Ectodermal cell (in vitro differentiated cells): ENCODE data around the gene GSS.

Experiments used
- H3K27ac ChIP-seq: 2 replicates; pipeline ENCODE4 v1.7.0; 2013; ENCODE audit warnings: mild to moderate bottlenecking, low read depth, low read length; ENCODE audit not compliant: insufficient read depth, poor library complexity, severe bottlenecking
- H3K27me3 ChIP-seq: 2 replicates; pipeline ENCODE4 v1.7.0; 2013; ENCODE audit warnings: mild to moderate bottlenecking, low read length; ENCODE audit not compliant: insufficient read depth, control insufficient read depth, poor library complexity, severe bottlenecking
- H3K36me3 ChIP-seq: one replicate; pipeline ENCODE4 v1.7.0; 2013; ENCODE audit warnings: low read length; ENCODE audit not compliant: control insufficient read depth, insufficient read depth
- H3K4me1 ChIP-seq: one replicate; pipeline ENCODE4 v1.7.0; 2013; ENCODE audit warnings: low read length; ENCODE audit not compliant: control insufficient read depth, insufficient read depth
- H3K4me3 ChIP-seq: 2 replicates; pipeline ENCODE4 v1.7.0; 2013; ENCODE audit warnings: low read depth, low read length, control low read depth; ENCODE audit not compliant: insufficient read depth
- H3K9me3 ChIP-seq: 2 replicates; pipeline ENCODE4 v1.7.0; 2013; ENCODE audit warnings: mild to moderate bottlenecking, low read length, moderate library complexity; ENCODE audit not compliant: control insufficient read depth
- WGBS, 2 experiments: methylation state at CpG; one replicate each; pipeline ENCODE4 v1.1.7; 2013; ENCODE audit warnings: missing lambda C conversion rate in 2 of 2; 5-methylcytosine and 5-hydroxymethylcytosine counted together

Gene GSS

DNA sequence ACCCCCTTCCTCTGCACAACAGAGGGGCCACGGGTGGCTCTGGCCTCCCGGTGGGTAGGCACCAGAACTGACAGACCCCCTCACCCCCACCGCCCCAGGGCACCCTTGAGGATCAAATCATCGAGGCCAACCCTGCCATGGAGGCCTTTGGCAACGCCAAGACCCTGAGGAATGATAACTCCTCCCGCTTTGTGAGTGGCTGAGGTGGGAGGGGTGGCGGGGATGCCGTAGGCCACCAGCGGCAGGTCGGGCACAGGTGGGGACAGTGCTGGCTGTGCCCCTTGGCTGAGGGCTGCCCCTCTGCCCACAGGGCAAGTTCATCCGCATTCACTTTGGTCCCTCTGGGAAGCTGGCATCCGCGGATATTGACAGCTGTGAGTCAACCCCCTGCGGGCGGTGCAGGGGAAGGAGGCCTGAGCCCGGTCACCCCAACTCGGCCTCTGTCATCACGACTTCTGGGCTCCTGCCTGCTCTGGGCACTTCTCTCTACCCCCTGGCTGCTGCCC, 29.2 kb upstream of the GSS start:
- Histone ChIP-seq H3K27ac (no peak overlapping the region), H3K27me3 (peaks cover 7% of the 10 kb centered on the region), H3K36me3 (no peaks in the 10 kb centered on the region), H3K4me1 (peaks cover 26% of the 10 kb centered on the region), H3K9me3 (no peaks in the 10 kb centered on the region), H3K4me3 (no peak overlapping the region)
- WGBS, 2 experiments, result 70 to 75% methylated on average over 18 of the region's 18 CpGs

DNA sequence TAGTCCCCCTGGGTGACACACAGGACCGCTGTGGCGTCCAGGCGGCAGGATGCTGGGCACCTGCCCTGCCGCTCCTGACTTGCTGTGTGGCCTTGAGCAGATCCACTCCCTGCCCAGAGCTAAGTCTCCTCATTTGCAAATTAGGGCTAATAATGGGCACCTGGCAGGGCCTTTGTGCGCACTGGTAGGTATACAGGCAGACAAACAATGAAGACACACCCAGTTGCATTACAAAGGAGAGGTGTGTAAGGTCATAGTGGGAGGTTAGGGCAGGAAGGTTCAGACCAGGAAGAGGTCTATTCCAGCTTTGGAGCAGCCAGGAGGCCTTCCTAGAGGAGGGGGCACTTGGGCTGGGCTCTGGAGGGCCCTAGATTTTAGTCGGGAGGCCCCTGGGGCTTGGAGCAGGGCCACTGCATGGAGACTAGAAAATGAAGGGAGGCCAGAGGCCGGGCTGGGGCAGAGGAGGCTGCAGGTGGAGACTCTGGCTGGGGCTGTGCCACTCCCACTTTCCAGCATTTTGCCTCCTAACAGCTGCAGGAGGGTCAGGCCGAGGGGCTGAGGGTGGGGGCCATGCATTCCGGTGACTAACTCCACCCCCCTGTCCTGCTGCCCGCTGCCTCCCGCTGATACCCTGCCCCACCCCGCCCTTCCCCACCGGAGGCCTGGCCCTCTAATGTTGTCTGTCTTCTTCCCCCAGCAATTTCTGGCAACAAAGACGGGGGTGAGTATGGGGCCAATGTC, 28.6 kb upstream of the GSS start:
- peaks cover 26% of the 10 kb centered on the region for H3K4me1 ChIP-seq
- no peaks in the 10 kb centered on the region for H3K9me3 ChIP-seq
- H3K27ac ChIP-seq, result no peak overlapping the region
- WGBS, 2 experiments, result 19% methylated on average over 14 of the region's 14 CpGs
- peaks cover 7% of the 10 kb centered on the region for H3K27me3 ChIP-seq
- no peaks in the 10 kb centered on the region for H3K36me3 ChIP-seq
- no peak overlapping the region for H3K4me3 ChIP-seq

DNA sequence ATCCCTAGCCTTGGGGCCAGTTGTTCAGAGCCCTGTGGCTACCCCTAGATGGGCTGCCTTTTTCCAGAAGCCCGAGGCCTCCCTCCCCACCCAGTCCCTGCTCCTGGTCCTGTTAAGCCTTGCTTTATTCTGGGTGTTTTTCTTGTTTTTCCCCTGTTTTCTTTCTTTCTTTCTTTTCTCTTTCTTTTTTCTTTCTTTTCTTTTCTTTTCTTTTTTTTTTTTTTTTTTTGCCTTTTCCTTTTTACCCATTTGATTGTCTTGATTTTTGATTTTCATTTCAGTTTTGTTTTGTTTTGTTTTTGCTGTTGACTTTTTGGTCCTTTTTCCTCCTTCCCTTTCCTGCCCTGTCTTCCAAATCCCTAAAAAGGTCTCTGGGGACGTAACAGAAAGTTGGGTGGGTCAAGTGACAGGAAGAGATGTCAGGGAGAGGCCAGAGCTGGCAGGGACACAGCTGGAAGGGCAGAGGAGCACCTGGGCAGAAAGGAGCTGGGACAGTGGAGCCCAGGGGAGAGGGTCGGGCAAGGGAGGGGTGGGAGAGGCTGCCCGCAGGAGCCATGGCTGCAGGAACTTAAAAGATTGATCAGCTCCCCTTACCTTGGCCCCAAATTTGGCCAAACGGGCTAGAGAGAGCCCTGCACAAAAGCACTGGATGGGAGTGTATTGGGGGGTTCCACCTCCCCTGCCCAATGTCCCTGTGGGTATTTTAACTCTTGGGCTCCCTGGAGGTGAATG, 27.6 kb upstream of the GSS start:
- Histone ChIP-seq H3K27ac (no peak overlapping the region), H3K4me1 (peaks cover 26% of the 10 kb centered on the region), H3K4me3 (no peak overlapping the region), H3K27me3 (peaks cover 7% of the 10 kb centered on the region), H3K36me3 (no peaks in the 10 kb centered on the region), H3K9me3 (no peaks in the 10 kb centered on the region)
- 42 to 53% methylated on average over 5 of the region's 5 CpGs for WGBS, 2 experiments

DNA sequence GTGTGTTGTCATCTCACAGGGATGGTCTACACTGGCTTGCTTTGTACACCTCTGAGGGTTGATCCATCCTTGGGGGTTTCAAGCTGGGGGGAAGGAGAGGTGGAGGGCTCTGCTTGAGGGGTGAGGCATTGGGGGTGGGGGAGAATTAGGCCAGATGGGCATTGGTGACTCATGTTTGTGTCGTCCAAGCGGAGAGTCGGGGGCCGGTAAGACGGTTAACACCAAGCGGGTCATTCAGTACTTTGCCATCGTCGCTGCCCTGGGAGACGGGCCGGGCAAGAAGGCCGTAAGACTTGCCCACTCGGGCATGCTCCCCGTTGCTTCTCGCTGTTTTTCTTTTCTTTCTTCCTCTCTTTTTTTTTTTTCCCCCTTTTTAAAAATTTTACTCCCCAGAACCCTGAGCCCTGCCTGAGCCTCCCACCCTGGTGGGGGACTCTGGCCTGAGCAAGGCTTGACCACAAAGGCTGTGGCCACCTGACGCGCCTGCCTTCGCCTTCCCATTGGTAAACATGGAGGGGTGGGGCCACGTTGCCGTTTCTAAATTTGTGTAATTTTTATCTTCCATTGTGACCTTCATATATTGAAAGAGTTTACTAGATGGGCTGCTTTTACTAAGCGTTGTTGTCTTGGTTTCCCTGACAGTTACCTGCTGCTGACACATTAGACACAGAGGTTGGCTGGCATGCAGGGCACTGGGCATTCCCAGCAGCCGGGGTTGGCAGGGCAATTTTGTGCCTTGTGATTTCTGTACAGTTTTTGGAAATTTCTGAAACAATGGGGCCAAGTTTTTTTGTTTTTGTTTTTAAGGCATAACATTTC, 26.9 kb upstream of the GSS start:
- WGBS, 2 experiments, result 93 to 95% methylated on average over 21 of the region's 21 CpGs
- H3K9me3 ChIP-seq, result no peaks in the 10 kb centered on the region
- no peak overlapping the region for H3K4me3 ChIP-seq
- peaks cover 26% of the 10 kb centered on the region for H3K4me1 ChIP-seq
- H3K27ac ChIP-seq, result no peak overlapping the region
- H3K36me3 ChIP-seq, result no peaks in the 10 kb centered on the region
- H3K27me3 ChIP-seq, result peaks cover 7% of the 10 kb centered on the region

DNA sequence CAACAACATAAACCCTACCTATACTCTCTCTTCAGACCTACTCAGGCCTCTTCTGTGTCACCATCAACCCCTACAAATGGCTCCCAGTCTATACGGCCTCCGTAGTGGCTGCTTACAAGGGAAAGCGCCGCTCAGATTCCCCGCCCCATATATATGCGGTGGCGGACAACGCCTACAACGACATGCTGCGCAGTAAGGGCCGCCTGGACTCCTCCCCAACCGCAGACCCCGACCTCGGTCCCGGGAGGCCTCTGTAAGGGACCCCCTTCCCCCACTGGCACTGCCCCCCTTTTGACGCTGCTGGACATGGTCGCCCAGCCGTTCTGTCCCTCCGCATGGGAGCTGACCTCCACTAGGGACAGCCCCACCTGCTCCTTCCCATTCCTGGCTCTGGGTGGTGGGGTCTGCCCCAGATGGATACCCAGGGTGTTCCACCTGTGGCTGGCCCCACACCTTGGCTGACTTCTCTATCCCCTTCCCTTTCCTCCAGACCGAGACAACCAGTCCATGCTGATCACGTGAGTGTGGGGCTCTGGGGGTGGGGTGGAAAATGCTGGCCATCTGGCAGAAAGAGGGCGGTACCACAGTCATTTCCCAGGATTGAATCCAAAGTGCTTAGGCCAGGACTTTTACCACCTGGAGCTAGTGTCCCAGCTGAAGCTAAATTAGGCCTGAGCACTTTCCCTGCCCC, 25.1 kb upstream of the GSS start:
- 89 to 91% methylated on average over 22 of the region's 22 CpGs for WGBS, 2 experiments
- H3K27ac ChIP-seq, result no peak overlapping the region
- no peaks in the 10 kb centered on the region for H3K36me3 ChIP-seq
- H3K4me3 ChIP-seq, result no peak overlapping the region
- no peaks in the 10 kb centered on the region for H3K9me3 ChIP-seq
- peaks cover 7% of the 10 kb centered on the region for H3K27me3 ChIP-seq
- H3K4me1 ChIP-seq, result peaks cover 22% of the 10 kb centered on the region

DNA sequence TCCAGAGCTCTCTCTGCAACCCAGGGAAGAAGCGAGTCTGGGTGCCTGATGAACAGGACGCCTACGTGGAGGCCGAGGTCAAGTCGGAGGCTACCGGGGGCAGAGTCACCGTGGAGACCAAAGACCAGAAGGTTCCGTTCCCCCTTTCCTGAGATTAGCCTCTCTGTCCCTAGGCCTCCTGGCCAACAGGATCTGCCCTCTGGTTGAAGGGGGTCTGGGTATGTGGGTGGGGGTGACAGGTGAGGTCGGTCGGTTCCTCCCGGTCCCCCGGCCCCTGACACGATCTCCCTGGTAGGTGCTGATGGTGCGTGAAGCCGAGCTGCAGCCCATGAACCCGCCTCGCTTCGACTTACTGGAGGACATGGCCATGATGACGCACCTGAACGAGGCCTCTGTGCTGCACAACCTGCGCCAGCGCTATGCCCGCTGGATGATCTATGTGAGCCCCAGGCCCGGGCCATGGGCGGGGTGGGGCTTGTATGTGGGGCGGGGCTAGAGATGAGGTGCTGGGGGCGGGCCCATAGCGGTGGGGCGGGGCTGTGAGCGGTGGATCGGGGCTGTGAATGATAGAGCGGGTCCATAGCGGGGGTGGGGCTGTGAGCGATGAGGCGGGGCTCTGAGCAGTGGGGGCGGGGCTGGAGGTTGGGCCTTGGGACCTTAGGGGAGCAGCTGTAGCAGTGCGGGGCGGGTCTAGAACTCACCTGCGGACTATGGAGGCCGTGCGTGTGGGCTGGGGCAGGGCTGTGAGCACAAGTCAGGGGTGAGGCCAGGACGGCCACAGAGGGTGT, 24.0 kb upstream of the GSS start:
- Histone ChIP-seq H3K4me1 (peaks cover 16% of the 10 kb centered on the region), H3K9me3 (no peaks in the 10 kb centered on the region), H3K36me3 (no peaks in the 10 kb centered on the region), H3K27me3 (peaks cover 7% of the 10 kb centered on the region), H3K4me3 (no peak overlapping the region), H3K27ac (no peak overlapping the region)
- 90 to 95% methylated on average over 42 of the region's 42 CpGs for WGBS, 2 experiments

DNA sequence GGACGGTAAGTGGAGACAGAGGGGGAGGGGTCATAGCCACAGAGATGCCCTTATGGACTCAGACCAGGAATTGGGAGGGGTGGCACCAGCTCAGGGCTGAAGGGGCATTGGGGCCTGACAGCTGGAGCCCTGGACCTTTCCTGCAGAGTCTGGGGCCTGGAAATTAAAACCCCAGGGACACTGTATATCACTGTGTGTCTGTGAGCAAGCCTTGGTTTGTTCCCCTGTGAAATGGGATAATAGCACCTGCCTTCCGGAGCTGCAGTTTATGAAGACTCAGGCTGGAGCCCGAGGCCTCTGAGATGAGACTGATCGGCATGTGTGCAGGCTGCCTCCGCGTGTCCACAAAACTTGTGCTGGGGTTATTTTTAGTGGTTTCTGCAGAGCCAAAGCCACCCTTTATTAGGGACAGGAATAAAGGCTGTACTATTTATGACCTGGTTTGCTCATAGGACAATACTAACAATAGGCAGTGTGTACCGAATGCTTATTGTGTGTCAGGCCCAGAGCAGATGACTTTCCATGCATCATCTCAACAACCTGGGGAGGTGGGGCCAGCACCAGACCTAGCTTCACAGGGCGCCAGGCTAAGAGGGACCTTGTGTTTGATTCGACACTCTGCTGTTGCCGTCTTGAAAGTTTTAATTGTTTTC, 22.6 kb upstream of the GSS start:
- Histone ChIP-seq H3K36me3 (no peaks in the 10 kb centered on the region), H3K27me3 (no peaks in the 10 kb centered on the region), H3K27ac (no peak overlapping the region), H3K9me3 (no peaks in the 10 kb centered on the region), H3K4me3 (no peak overlapping the region), H3K4me1 (peaks cover 4% of the 10 kb centered on the region)
- WGBS, 2 experiments, result 89 to 90% methylated on average over 10 of the region's 10 CpGs

DNA sequence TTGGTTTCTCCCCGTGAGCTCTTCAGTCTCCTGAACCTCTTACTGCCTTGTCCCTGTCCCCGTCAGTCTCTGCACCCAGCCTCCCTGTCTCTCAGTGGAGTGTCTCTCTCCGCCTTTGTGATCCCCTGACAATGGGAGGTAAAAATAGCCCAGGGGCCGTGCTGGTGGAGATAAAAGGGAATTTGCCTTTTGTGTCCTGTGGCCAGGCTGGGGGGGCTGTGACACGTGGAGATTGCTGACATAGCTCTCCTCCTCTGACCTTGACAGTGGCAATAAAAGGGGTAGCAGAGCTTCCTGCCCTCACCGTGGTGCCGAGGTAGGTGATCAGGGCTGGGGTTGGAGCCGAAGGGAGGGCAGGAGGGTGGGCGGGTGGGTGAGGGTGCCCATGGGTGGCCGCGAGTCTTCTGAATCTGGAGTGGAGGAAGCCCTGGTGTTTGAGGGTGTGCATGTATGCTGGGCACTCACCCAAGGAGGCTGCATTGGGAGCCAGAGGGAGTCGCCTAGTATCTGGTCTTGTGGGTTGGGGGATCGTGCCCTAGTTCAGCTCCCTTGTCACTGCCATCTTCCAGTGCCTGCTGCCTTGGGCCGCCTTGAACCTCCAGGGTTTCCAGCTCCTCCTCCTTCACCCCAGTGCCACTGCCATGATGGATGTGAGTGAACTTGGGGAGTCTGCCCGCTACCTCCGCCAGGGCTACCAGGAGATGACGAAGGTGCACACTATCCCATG, 21.9 kb upstream of the GSS start:
- H3K27ac ChIP-seq, result no peak overlapping the region
- 70 to 71% methylated on average over 17 of the region's 17 CpGs for WGBS, 2 experiments
- H3K4me1 ChIP-seq, result no peaks in the 10 kb centered on the region
- no peaks in the 10 kb centered on the region for H3K9me3 ChIP-seq
- no peaks in the 10 kb centered on the region for H3K27me3 ChIP-seq
- H3K36me3 ChIP-seq, result no peaks in the 10 kb centered on the region
- no peak overlapping the region for H3K4me3 ChIP-seq
